Neuronal stem cell (in vitro differentiated cells): ENCODE measurements around the gene TGIF2.
"Not testable (repeated sequence)": the region's sequence is repeated elsewhere in the genome, so short reads cannot be mapped to it uniquely, and the experiment has no call there.

Source experiments
- DNase-seq: peaks from one replicate; pipeline ENCODE4 v3.0.0-alpha.2; 2013; ENCODE audit warnings: low spot score
- H2AFZ ChIP-seq: one replicate; pipeline ENCODE4 v1.6.1; 2013; ENCODE audit warnings: mild to moderate bottlenecking, low read length, inconsistent platforms
- H2AK5ac ChIP-seq: 2 replicates; pipeline ENCODE4 v1.6.1; 2013; ENCODE audit warnings: low read depth, mild to moderate bottlenecking, inconsistent platforms, low read length, moderate library complexity, mixed read lengths
- H2BK120ac ChIP-seq: 2 replicates; pipeline ENCODE4 v1.6.1; 2013; ENCODE audit warnings: low read depth, mild to moderate bottlenecking, inconsistent platforms, low read length, moderate library complexity, mixed read lengths
- H2BK12ac ChIP-seq: one replicate; pipeline ENCODE4 v1.6.1; 2013; ENCODE audit warnings: low read length, inconsistent platforms
- H2BK15ac ChIP-seq: 2 replicates; pipeline ENCODE4 v1.6.1; 2013; ENCODE audit warnings: mild to moderate bottlenecking, low read length, inconsistent platforms, mixed read lengths
- H2BK5ac ChIP-seq: one replicate; pipeline ENCODE4 v1.6.1; 2013; ENCODE audit warnings: inconsistent platforms, mild to moderate bottlenecking, low read length, moderate library complexity
- H3K14ac ChIP-seq: one replicate; pipeline ENCODE4 v1.6.1; 2013; ENCODE audit warnings: low read length, inconsistent platforms
- H3K18ac ChIP-seq: 2 replicates; pipeline ENCODE4 v1.6.1; 2013; ENCODE audit warnings: low read length, inconsistent platforms
- H3K23ac ChIP-seq: 2 replicates; pipeline ENCODE4 v1.6.1; 2013; ENCODE audit warnings: low read depth, mild to moderate bottlenecking, mixed read lengths, low read length, inconsistent platforms; ENCODE audit not compliant: poor library complexity
- H3K27ac ChIP-seq: replicated peaks from 3 replicates; pipeline ENCODE4 v1.5.1; 2013; ENCODE audit warnings: low read length, inconsistent platforms
- H3K27me3 ChIP-seq, 3 experiments: 2 replicates each; pipeline ENCODE4 v1.6.1; 2013; ENCODE audit warnings: low read length in 3 of 3, mild to moderate bottlenecking in 2 of 3, inconsistent platforms in 1 of 3, low read depth in 1 of 3, mixed read lengths in 1 of 3, moderate library complexity in 1 of 3; ENCODE audit not compliant: control insufficient read depth in 3 of 3, insufficient read depth in 3 of 3
- H3K36me3 ChIP-seq, 2 donors: replicated peaks in 1 of 2; 2 replicates each; pipeline ENCODE4 v1.6.1; 2013; ENCODE audit warnings: low read length in 2 of 2; ENCODE audit not compliant: control insufficient read depth in 2 of 2, insufficient read depth in 2 of 2
- H3K4ac ChIP-seq: 2 replicates; pipeline ENCODE4 v1.6.1; 2013; ENCODE audit warnings: inconsistent platforms, mild to moderate bottlenecking, low read length, moderate library complexity
- H3K4me1 ChIP-seq, 2 donors: 1 replicate in 1 of 2; 2 replicates in 1 of 2; pipeline ENCODE4 v1.6.1; 2013; ENCODE audit warnings: low read length in 2 of 2, low read depth in 1 of 2; ENCODE audit not compliant: control insufficient read depth in 2 of 2, insufficient read depth in 1 of 2
- H3K4me2 ChIP-seq: one replicate; pipeline ENCODE4 v1.6.1; 2013; ENCODE audit warnings: mild to moderate bottlenecking, low read length, inconsistent platforms; ENCODE audit not compliant: insufficient read depth, poor library complexity, severe bottlenecking
- H3K4me3 ChIP-seq, 2 donors: 2 replicates each; pipeline ENCODE4 v1.5.1; 2013; ENCODE audit warnings: low read length in 2 of 2, mild to moderate bottlenecking in 2 of 2, inconsistent platforms in 1 of 2, moderate library complexity in 1 of 2
- H3K79me1 ChIP-seq: one replicate; pipeline ENCODE4 v1.6.1; 2013; ENCODE audit warnings: low read depth, mild to moderate bottlenecking, inconsistent platforms, low read length, moderate library complexity
- H3K9ac ChIP-seq: one replicate; pipeline ENCODE4 v1.6.1; 2013; ENCODE audit warnings: mild to moderate bottlenecking, low read depth, low read length, inconsistent platforms; ENCODE audit not compliant: poor library complexity
- H3K9me3 ChIP-seq, 2 donors: replicated peaks in 1 of 2; 2 replicates each; pipeline versions ENCODE3 to v1.6.1; 2013; ENCODE audit warnings: low read length in 2 of 2, mild to moderate bottlenecking in 2 of 2, inconsistent platforms in 1 of 2, low read depth in 1 of 2, mixed read lengths in 1 of 2, moderate library complexity in 1 of 2; ENCODE audit not compliant: control insufficient read depth in 2 of 2, insufficient read depth in 1 of 2
- H4K8ac ChIP-seq: one replicate; pipeline ENCODE4 v1.6.1; 2013; ENCODE audit warnings: low read depth, mild to moderate bottlenecking, inconsistent platforms, low read length, moderate library complexity
- H4K91ac ChIP-seq: one replicate; pipeline ENCODE4 v1.6.1; 2013; ENCODE audit warnings: low read length, low read depth, mild to moderate bottlenecking, inconsistent platforms; ENCODE audit not compliant: poor library complexity
- WGBS, 2 donors: extraction: QIAGEN DNeasy Blood & Tissue Kit; methylation state at CpG; one replicate each; pipeline ENCODE4 v1.1.7; 2013; ENCODE audit warnings: missing lambda C conversion rate in 2 of 2, mixed read lengths in 1 of 2; ENCODE audit not compliant: insufficient read length in 2 of 2, insufficient replicate concordance in 1 of 2; ENCODE audit errors: extremely low coverage in 2 of 2; 5-methylcytosine and 5-hydroxymethylcytosine counted together

The TGIF2 gene

DNA sequence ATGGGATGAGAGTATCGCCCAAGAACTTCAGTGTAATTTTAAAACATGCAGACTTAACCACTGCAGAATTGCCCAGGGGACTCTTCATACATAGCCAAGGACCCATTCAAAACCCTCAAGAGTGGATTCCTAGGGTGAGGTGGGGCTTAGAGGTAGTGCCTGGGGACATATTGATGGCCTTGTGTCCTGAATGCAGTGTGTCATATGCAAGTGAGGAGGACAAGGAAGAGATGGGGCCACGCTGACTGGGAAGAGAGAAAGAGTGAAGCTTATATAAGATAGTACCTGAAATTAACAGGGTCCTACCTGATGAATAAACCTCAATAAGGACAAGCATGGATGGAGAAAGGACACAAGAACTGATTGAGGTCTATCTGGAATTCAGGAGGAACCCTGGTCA is 18.1 kb upstream of the TGIF2 start:
- Histone ChIP-seq H3K27ac (no peak overlapping the region), H3K4me2 (no peak overlapping the region), H3K27me3 (no peaks in the 10 kb centered on the region), H2BK5ac (no peak overlapping the region), H4K91ac (no peak overlapping the region), H3K36me3 (no peaks in the 10 kb centered on the region), H3K18ac (no peak overlapping the region), H3K4ac (no peak overlapping the region), H3K23ac (no peak overlapping the region), H4K8ac (no peak overlapping the region), H3K9ac (no peak overlapping the region), H3K9me3 (no peaks in the 10 kb centered on the region), H3K4me3 (no peak overlapping the region), H3K79me1 (peaks cover 3% of the 10 kb centered on the region), H2BK15ac (no peak overlapping the region), H2AFZ (no peak overlapping the region), H3K4me1 (peaks cover 0 to 2% of the 10 kb centered on the region in 2 donors), H3K14ac (no peak overlapping the region), H2AK5ac (no peak overlapping the region), H2BK120ac (no peak overlapping the region), H2BK12ac (no peak overlapping the region)
- no CpG with 5 or more reads among the region's 2 CpGs for WGBS, 2 donors
- DNase-seq = no peak

DNA sequence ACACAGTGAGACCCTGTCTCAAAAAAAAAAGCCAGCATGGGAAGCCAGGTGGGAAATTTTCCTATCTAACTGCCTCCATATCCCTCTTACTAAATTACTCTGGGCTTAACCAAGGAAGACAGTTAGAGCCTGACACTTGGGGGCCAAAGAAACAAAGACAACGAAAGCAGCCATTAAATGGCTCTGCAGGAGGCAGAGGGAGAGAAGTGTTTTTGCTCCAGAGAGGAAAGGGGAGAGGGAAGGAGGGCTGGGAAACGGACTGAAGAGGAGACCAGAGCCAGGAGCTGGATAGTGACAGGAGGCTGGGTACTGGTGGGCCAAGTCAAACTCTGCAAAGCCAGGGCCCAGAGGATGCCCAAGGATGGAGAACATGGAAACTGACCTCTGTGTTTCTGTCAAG is 10.7 kb upstream of the TGIF2 start:
- no peak overlapping the region for H3K27ac ChIP-seq
- peaks cover 6 to 7% of the 10 kb centered on the region in 2 donors for H3K9me3 ChIP-seq
- H2BK120ac ChIP-seq = no peak overlapping the region
- no peak overlapping the region for H3K9ac ChIP-seq
- H3K4me3 ChIP-seq = no peak overlapping the region
- peaks cover 0 to 5% of the 10 kb centered on the region in 2 donors for H3K4me1 ChIP-seq
- H2BK5ac ChIP-seq = no peak overlapping the region
- H3K18ac ChIP-seq = peak overlapping the region; percentile 44
- no peak overlapping the region for H4K91ac ChIP-seq
- no CpG with 5 or more reads among the region's 2 CpGs for WGBS, 2 donors
- no peak overlapping the region for H3K4ac ChIP-seq
- peak overlapping the region; percentile 46 for H2AFZ ChIP-seq
- no peak overlapping the region for H2BK15ac ChIP-seq
- no peak overlapping the region for H2AK5ac ChIP-seq
- no peaks in the 10 kb centered on the region for H3K36me3 ChIP-seq
- H3K27me3 ChIP-seq = no peaks in the 10 kb centered on the region
- no peak overlapping the region for H3K14ac ChIP-seq
- H3K79me1 ChIP-seq = no peaks in the 10 kb centered on the region
- DNase-seq = no peak
- H3K23ac ChIP-seq = no peak overlapping the region
- H2BK12ac ChIP-seq = no peak overlapping the region
- H3K4me2 ChIP-seq = no peak overlapping the region
- no peak overlapping the region for H4K8ac ChIP-seq

DNA sequence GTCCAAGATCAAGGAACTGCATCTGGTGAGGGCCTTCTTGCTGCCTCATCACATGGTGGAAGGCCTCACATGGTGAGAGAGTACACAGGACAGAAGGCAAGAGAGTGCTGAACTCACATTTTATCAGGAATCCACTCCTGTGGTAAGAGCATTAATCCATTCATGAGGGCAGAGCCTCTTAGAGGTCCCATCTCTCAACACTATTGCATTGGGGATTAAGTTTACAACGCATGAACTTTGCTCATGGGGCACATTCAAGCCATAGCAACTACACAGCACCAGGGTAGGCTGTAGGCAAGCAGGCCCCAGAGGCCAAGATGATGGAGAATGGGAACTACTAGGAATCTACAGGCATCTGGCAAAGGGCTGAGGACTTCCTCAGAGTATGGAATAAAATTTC is 10.0 kb upstream of the TGIF2 start:
- Histone ChIP-seq H2BK15ac (no peak overlapping the region), H3K18ac (no peak overlapping the region), H3K79me1 (no peaks in the 10 kb centered on the region), H3K4me1 (peaks cover 0 to 5% of the 10 kb centered on the region in 2 donors), H3K23ac (no peak overlapping the region), H4K91ac (no peak overlapping the region), H2BK5ac (no peak overlapping the region), H3K27me3 (no peaks in the 10 kb centered on the region), H2BK12ac (no peak overlapping the region), H3K14ac (no peak overlapping the region), H3K9me3 (peaks cover 6 to 7% of the 10 kb centered on the region in 2 donors), H3K4me2 (no peak overlapping the region), H2BK120ac (no peak overlapping the region), H3K36me3 (no peaks in the 10 kb centered on the region), H3K9ac (no peak overlapping the region), H4K8ac (no peak overlapping the region), H3K4ac (no peak overlapping the region), H2AFZ (no peak overlapping the region), H2AK5ac (no peak overlapping the region), H3K4me3 (no peak overlapping the region), H3K27ac (no peak overlapping the region)
- DNase-seq = no peak
- no CpG with 5 or more reads among the region's 1 CpG for WGBS, 2 donors

DNA sequence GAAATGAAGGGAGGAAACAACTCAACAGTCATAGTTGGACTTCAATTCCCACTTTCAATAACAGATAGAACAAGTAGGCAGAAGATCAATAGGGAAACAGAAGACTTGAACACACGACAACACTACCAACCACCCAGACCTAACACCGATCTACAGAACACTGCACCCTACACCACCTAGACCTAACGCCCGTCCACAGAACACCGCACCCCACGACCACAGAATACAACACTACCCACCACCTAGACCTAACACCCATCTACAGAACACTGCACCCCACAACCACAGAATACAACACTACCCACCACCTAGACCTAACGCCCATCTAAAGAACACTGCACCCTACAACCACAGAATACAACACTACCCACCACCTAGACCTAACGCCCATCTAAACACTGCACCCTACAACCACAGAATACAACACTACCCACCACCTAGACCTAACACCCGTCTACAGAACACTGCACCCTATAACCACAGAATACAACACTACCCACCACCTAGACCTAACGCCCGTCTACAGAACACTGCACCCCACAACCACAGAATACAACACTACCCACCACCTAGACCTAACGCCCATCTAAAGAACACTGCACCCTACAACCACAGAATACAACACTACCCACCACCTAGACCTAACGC is 9.2 kb upstream of the TGIF2 start:
- not testable (repeated sequence) for H2BK15ac ChIP-seq, H3K4me2 ChIP-seq

More for the DNA sequence above, 9.2 kb upstream of the TGIF2 start:
- H2AK5ac ChIP-seq, H3K4me1 ChIP-seq, H3K9ac ChIP-seq, H2BK120ac ChIP-seq, H3K36me3 ChIP-seq, DNase-seq, H2AFZ ChIP-seq, H3K27me3 ChIP-seq, H4K8ac ChIP-seq, H3K9me3 ChIP-seq, H3K4me3 ChIP-seq, H2BK5ac ChIP-seq, H3K4ac ChIP-seq, H2BK12ac ChIP-seq, H3K79me1 ChIP-seq, H4K91ac ChIP-seq, H3K27ac ChIP-seq, H3K23ac ChIP-seq, H3K18ac ChIP-seq, H3K14ac ChIP-seq: not testable (repeated sequence)
- WGBS, 2 donors = no CpG with 5 or more reads among the region's 13 CpGs
